ENCODE measurements around the gene SPA17. TPM values are rescaled to one million over a fixed set of nuclear protein-coding genes. Genes with fewer than 3 reads are reported as not detected.
A peak's percentile ranks its signal among the peaks of the same experiment; 100 is the strongest.

SPA17 gene
- total RNA-seq (2021) (22.9 and 25.8 TPM in 2 replicates), Bru-seq, nascent RNA (percentile 62 among the genes with signal in this experiment), BruChase-seq, experiment 1, labeled RNA remaining after a 2-hour chase (percentile 53 among the genes with signal in this experiment), BruChase-seq, experiment 2, labeled RNA remaining after a 6-hour chase (percentile 60 among the genes with signal in this experiment)
- long read RNA-seq, transcript SPA17-201 (5 exons, 853 nt) = major isoform, 26 of 27 reads
- long read RNA-seq, partial matches to known transcripts = 1 of 27 reads
- long read RNA-seq, other reads (novel, unspliced or antisense) = 0 of 27 reads

DNA sequence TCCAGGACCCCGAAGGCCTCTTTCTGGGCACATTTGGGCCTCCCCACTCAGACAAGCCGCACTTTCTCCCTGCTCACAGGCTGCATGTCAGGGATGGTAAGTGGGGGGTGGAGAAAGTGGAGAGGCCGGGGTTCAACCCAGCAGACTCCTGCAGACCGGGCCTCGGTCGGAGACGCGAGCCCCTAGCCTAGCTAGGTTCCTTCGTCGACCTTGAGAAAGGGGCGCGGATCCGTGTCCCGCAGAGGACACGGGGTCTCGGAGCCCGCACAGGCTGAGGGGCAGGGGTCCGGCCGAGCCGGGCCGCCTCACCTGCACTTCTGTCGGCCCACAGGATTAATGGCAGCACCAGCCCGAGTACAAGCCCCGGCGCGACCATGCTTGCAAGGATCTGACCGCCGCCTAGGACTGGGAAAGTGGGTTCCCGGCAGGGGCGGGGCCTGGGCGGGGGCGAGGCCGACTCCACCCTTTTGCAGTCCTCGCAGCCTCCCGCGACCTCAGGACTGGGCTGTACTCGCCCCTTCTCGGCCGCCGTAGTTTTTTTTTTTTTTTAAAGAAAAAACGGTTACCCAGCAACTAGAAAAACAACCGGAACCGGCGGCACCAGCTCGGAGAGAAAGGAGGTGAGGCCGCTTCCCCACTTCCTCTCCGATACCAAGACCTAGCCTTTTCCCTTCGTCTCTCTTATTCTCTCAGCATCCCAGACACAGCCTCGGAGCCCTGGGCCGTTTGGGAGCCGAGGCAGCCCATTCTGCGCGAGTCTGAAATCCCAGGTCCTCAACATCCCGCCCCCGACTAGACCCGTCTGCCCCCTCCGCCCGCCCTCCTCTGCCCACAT lies at the start of gene SPA17, which contains the start of gene SIAE:
Gene SPA17 (plus strand): TSS at position 572 of the 835 bp plus-strand sequence. CDS start 1,361 bp downstream, outside the sequence.
Gene SIAE (minus strand): TSS at position 407 of the 835 bp plus-strand sequence. CDS start 31 bp downstream, at position 376.
- H3K36me3 ChIP-seq (ENCODE audit: insufficient read depth, low read length, poor library complexity, severe bottlenecking) = no peaks in the 10 kb centered on the region

GRCh38 chr11:124625504-124626168 lies 48.1 kb upstream of the SPA17 start:
- no TSS peak for BruUV-seq (replicated peaks)
- CTCF ChIA-PET = no interaction called here
- Histone ChIP-seq H3K9me3 (ENCODE audit: low read depth, low read length, poor library complexity, severe bottlenecking) (no peaks in the 10 kb centered on the region), H3K36me3 (ENCODE audit: insufficient read depth, low read length, poor library complexity, severe bottlenecking) (peaks cover 55% of the 10 kb centered on the region), H3K27ac (ENCODE audit: low read depth, low read length, poor library complexity, severe bottlenecking) (no peak overlapping the region), H3K4me3 (ENCODE audit: low read depth, low read length, poor library complexity, severe bottlenecking) (no peak overlapping the region), H3K27me3 (replicated peaks; ENCODE audit: insufficient read depth, low read depth, low read length, poor library complexity) (no peaks in the 10 kb centered on the region), H3K4me1 (ENCODE audit: insufficient read depth, low read length, poor library complexity, severe bottlenecking) (peaks cover 12% of the 10 kb centered on the region)
- no peak for DNase-seq (ENCODE audit: low spot score)
- POLR2A ChIA-PET (ENCODE audit: low non-redundant PET) = no interaction called here
- TF ChIP-seq CTCF (conservative IDR thresholded peaks at IDR 0.05; ENCODE audit: low read depth, low read length) (no peak), EZH2 (IDR thresholded peaks at IDR 0.05; ENCODE audit: borderline replicate concordance, low read depth, low read length, poor library complexity, severe bottlenecking) (no peak)
- intact Hi-C loops (cut with micrococcal nuclease; ENCODE audit: unreplicated experiment) = no loop called here

More for the DNA sequence above, at the start of gene SPA17, which contains the start of gene SIAE:
- H3K27me3 ChIP-seq (replicated peaks; ENCODE audit: insufficient read depth, low read depth, low read length, poor library complexity) = no peaks in the 10 kb centered on the region
- peaks cover 10% of the 10 kb centered on the region for H3K4me1 ChIP-seq (ENCODE audit: insufficient read depth, low read length, poor library complexity, severe bottlenecking)
- peak within 1 kb of the TSS; percentile 73 for H3K4me3 ChIP-seq (ENCODE audit: low read depth, low read length, poor library complexity, severe bottlenecking)
- peak within 1 kb of the TSS; percentile 76 for H3K27ac ChIP-seq (ENCODE audit: low read depth, low read length, poor library complexity, severe bottlenecking)
- no peaks in the 10 kb centered on the region for H3K9me3 ChIP-seq (ENCODE audit: low read depth, low read length, poor library complexity, severe bottlenecking)
- TF ChIP-seq CTCF (conservative IDR thresholded peaks at IDR 0.05; ENCODE audit: low read depth, low read length) (no peak), EZH2 (IDR thresholded peaks at IDR 0.05; ENCODE audit: borderline replicate concordance, low read depth, low read length, poor library complexity, severe bottlenecking) (no peak)
- ChIA-PET CTCF (interaction anchor here (0.6 to 1.6 kb wide), 7 partner anchors 9 to 163 kb away, joined by 3 to 12 read pairs (median 4); no protein-coding TSS in a partner anchor), POLR2A (ENCODE audit: low non-redundant PET) (no interaction called here)
- DNase-seq (ENCODE audit: low spot score) = peak; percentile 97
- BruUV-seq (replicated peaks) = no TSS peak
- intact Hi-C loops (cut with micrococcal nuclease; ENCODE audit: unreplicated experiment) = loop anchor here (1.0 kb wide), 1 partner anchor 73 kb away; no protein-coding TSS in a partner anchor

DNA sequence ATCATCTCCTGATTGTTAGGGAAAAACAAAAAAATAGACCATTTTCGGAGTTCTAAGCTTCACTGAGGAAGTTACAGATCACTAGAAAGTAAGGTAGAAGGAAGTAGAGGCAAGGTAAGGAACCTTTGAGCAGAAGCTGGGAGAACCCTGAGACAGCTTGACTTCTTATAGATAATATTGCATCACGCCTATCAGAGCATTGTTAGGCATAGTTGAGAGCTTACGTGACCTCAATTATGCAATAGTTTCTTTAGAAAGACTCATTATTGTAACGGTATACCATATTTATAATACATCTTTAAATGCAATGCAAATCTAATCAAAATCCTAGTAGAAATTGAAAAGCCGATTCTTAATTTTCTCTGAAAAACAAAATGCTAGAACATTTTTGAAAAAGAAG lies 46.2 kb upstream of the SPA17 start:
- no peak for DNase-seq (ENCODE audit: low spot score)
- intact Hi-C loops (cut with micrococcal nuclease; ENCODE audit: unreplicated experiment) = no loop called here
- CTCF ChIA-PET = no interaction called here
- no peaks in the 10 kb centered on the region for H3K9me3 ChIP-seq (ENCODE audit: low read depth, low read length, poor library complexity, severe bottlenecking)
- H3K27me3 ChIP-seq (replicated peaks; ENCODE audit: insufficient read depth, low read depth, low read length, poor library complexity) = no peaks in the 10 kb centered on the region
- POLR2A ChIA-PET (ENCODE audit: low non-redundant PET) = no interaction called here
- TF ChIP-seq EZH2 (IDR thresholded peaks at IDR 0.05; ENCODE audit: borderline replicate concordance, low read depth, low read length, poor library complexity, severe bottlenecking) (no peak), CTCF (conservative IDR thresholded peaks at IDR 0.05; ENCODE audit: low read depth, low read length) (no peak)
- peaks cover 9% of the 10 kb centered on the region for H3K4me1 ChIP-seq (ENCODE audit: insufficient read depth, low read length, poor library complexity, severe bottlenecking)
- H3K36me3 ChIP-seq (ENCODE audit: insufficient read depth, low read length, poor library complexity, severe bottlenecking) = peaks cover 75% of the 10 kb centered on the region
- no TSS peak for BruUV-seq (replicated peaks)
- H3K4me3 ChIP-seq (ENCODE audit: low read depth, low read length, poor library complexity, severe bottlenecking) = no peak overlapping the region
- H3K27ac ChIP-seq (ENCODE audit: low read depth, low read length, poor library complexity, severe bottlenecking) = no peak overlapping the region

All from A673 (cell line).